GM12878 (cell line): ENCODE data around the gene CLASRP. TPM values are rescaled to one million over a fixed set of nuclear protein-coding genes. Genes with fewer than 3 reads are reported as not detected.

Experiments used
- ATF3 ChIP-seq: IDR thresholded peaks from 2 replicates; pipeline ENCODE4 v1.6.1; 2011; ENCODE audit warnings: low read depth, mild to moderate bottlenecking, low read length, moderate library complexity, borderline replicate concordance; ENCODE audit errors: extremely low read depth
- CREB1 ChIP-seq: IDR thresholded peaks from 2 replicates; pipeline ENCODE4 v1.6.1; 2012; ENCODE audit warnings: low read depth, mild to moderate bottlenecking, inconsistent platforms
- ESRRA ChIP-seq: IDR thresholded peaks from 2 replicates; pipeline ENCODE4 v1.6.1; 2012; ENCODE audit warnings: mild to moderate bottlenecking, low read length, improper control_type of control experiment
- HCFC1 ChIP-seq: fragments of 150-350 bp; IDR thresholded peaks from 2 replicates; pipeline ENCODE4 v1.6.1; 2014; ENCODE audit warnings: low read length
- JUNB ChIP-seq: IDR thresholded peaks from 2 replicates; pipeline ENCODE4 v1.6.1; 2016; ENCODE audit warnings: antibody characterized with exemption, mild to moderate bottlenecking
- JUND ChIP-seq: IDR thresholded peaks from 2 replicates; pipeline ENCODE4 v1.6.1; 2012; ENCODE audit warnings: low read depth, mild to moderate bottlenecking, low read length, improper control_type of control experiment, moderate library complexity
- MAX ChIP-seq: IDR thresholded peaks from 2 replicates; pipeline ENCODE4 v1.6.1; 2012; ENCODE audit warnings: low read depth, low read length, improper control_type of control experiment
- MLLT1 ChIP-seq: fragments of 450-650 bp; IDR thresholded peaks from 2 replicates; pipeline ENCODE4 v1.6.1; 2016; ENCODE audit warnings: mild to moderate bottlenecking
- MYC ChIP-seq: IDR thresholded peaks from 2 replicates; pipeline ENCODE4 v1.6.1; 2011; ENCODE audit warnings: mild to moderate bottlenecking, low read length, moderate library complexity, inconsistent platforms; ENCODE audit not compliant: insufficient read depth, insufficient replicate concordance, insufficient read length, severe bottlenecking
- NFYB ChIP-seq: IDR thresholded peaks from 2 replicates; pipeline ENCODE4 v1.6.1; 2011; ENCODE audit warnings: low read depth, mild to moderate bottlenecking, low read length, improper control_type of control experiment, moderate library complexity; ENCODE audit not compliant: insufficient read depth
- PAX8 ChIP-seq: fragments of 450-650 bp; IDR thresholded peaks from 2 replicates; pipeline ENCODE4 v1.6.1; 2017; ENCODE audit warnings: mild to moderate bottlenecking, moderate library complexity
- POLR2AphosphoS2 ChIP-seq: IDR thresholded peaks from 2 replicates; pipeline ENCODE4 v1.6.1; 2011; ENCODE audit warnings: low read depth, mild to moderate bottlenecking, low read length, improper control_type of control experiment, moderate library complexity
- SP1 ChIP-seq: IDR thresholded peaks from one replicate; pipeline ENCODE4 v1.6.1; 2011; ENCODE audit warnings: low read depth, low read length
- SPI1 ChIP-seq: IDR thresholded peaks from 2 replicates; pipeline ENCODE4 v1.6.1; 2011; ENCODE audit warnings: low read depth, mild to moderate bottlenecking, low read length, moderate library complexity, borderline replicate concordance; ENCODE audit not compliant: insufficient read depth
- ZBTB40 ChIP-seq: fragments of 450-650 bp; IDR thresholded peaks from 2 replicates; pipeline ENCODE4 v1.6.1; 2016; ENCODE audit warnings: mild to moderate bottlenecking, moderate library complexity, borderline replicate concordance
- polyA plus RNA-seq, 11 experiments: library from polyadenylated mRNA; depleted of rRNA in 4 of 11; unstranded in 6 of 11; stranded (reverse) in 5 of 11; fragments of >200 nt; fragmentation: Nextera tagmentation in 4 of 11; fragmentation: Illumina TruSeq in 1 of 11; extraction: Ambion mirVana in 4 of 11; extraction: Trizol in 1 of 11; gene quantifications; 1 replicate in 1 of 11; 2 replicates in 10 of 11; pipeline versions ENCODE4 v1.2.1 to v1.2.3, GENCODE V29; 2011 to 2016; ENCODE audit warnings: inconsistent platforms in 2 of 11, missing spikeins in 2 of 11, low read depth in 1 of 11
- total RNA-seq, 4 experiments: library from RNA; depleted of rRNA in 3 of 4; stranded (reverse); fragments of >200 nt in 3 of 4; fragmentation: Illumina TruSeq in 1 of 4; extraction: Trizol in 1 of 4; gene quantifications; 2 replicates each; pipeline versions ENCODE4 v1.2.1 to v1.2.3, GENCODE V29; 2013 to 2021
- TF ChIP-seq, protein P1 (sequence below): fragments of 450-650 bp; formaldehyde crosslinking; IDR thresholded peaks from 2 replicates; pipeline ENCODE4 v1.4.0; 2022; ENCODE audit warnings: mild to moderate bottlenecking, moderate library complexity

The CLASRP gene
- total and polyA plus RNA-seq, 10 of the 15 experiments (the other 5 are each of a cell fraction or from before 2014, with no cell fraction given) = 0.68 to 75.8 (median 30.2) TPM

- peak; percentile 55 for TF ChIP-seq MLLT1
- TF ChIP-seq MYC = no peak
- TF ChIP-seq, protein P1, sequence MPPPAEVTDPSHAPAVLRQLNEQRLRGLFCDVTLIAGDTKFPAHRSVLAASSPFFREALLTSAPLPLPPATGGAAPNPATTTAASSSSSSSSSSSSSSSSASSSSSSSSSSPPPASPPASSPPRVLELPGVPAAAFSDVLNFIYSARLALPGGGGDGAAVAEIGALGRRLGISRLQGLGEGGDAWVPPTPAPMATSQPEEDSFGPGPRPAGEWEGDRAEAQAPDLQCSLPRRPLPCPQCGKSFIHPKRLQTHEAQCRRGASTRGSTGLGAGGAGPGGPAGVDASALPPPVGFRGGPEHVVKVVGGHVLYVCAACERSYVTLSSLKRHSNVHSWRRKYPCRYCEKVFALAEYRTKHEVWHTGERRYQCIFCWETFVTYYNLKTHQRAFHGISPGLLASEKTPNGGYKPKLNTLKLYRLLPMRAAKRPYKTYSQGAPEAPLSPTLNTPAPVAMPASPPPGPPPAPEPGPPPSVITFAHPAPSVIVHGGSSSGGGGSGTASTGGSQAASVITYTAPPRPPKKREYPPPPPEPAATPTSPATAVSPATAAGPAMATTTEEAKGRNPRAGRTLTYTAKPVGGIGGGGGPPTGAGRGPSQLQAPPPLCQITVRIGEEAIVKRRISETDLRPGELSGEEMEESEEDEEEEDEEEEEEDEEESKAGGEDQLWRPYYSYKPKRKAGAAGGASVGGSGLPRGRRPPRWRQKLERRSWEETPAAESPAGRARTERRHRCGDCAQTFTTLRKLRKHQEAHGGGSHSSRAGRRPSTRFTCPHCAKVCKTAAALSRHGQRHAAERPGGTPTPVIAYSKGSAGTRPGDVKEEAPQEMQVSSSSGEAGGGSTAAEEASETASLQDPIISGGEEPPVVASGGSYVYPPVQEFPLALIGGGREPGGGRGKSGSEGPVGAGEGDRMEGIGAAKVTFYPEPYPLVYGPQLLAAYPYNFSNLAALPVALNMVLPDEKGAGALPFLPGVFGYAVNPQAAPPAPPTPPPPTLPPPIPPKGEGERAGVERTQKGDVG (CRISPR knock-in tag) = no peak
- peak; percentile 60 for TF ChIP-seq HCFC1
- TF ChIP-seq ATF3 = no peak
- TF ChIP-seq JUNB = no peak
- TF ChIP-seq ESRRA = no peak
- TF ChIP-seq JUND = no peak
- 0 out of 2 replicates have a peak, but pooled peaks have one; percentile 49 for TF ChIP-seq SPI1
- TF ChIP-seq SP1 = peak; percentile 25
- TF ChIP-seq ZBTB40 = peak; percentile 93
- peak; percentile 92 for TF ChIP-seq POLR2AphosphoS2
- no peak for TF ChIP-seq PAX8
- TF ChIP-seq NFYB = no peak
- peak; percentile 44; the same call in 1 of the 2 replicates for TF ChIP-seq MAX
- peak; percentile 76 for TF ChIP-seq CREB1
Measured at GRCh38 chr19:45038931-45039893, at the start of gene CLASRP (continued).
